HCT116 (cell line): ENCODE measurements around the gene HTRA3.

Source experiments
- CTCF ChIP-seq, 3 experiments: fragments of 200-600 bp in 1 of 3; sonication (generic) in 1 of 3; IDR thresholded peaks in 2 of 3; conservative IDR thresholded peaks in 1 of 3; 2 replicates each; pipeline ENCODE4 v1.5.1; 2012 to 2017; ENCODE audit warnings: low read depth in 2 of 3, low read length in 2 of 3, antibody characterized with exemption in 1 of 3, borderline replicate concordance in 1 of 3, control low read depth in 1 of 3, mild to moderate bottlenecking in 1 of 3, mixed read lengths in 1 of 3, mixed run types in 1 of 3, moderate library complexity in 1 of 3; ENCODE audit not compliant: insufficient read depth in 1 of 3
- TCF7L2 ChIP-seq: IDR thresholded peaks from 2 replicates; pipeline ENCODE4 v1.7.0; 2011; ENCODE audit warnings: borderline replicate concordance, inconsistent platforms; ENCODE audit not compliant: insufficient read depth, insufficient read length; ENCODE audit errors: extremely low read depth

- TF ChIP-seq TCF7L2 (no peak), CTCF (IDR thresholded peaks at IDR 0.05 in 2 of 3, conservative IDR thresholded peaks at IDR 0.05 in 1 of 3; ENCODE audit: borderline replicate concordance in 1 of 3, insufficient read depth in 1 of 3, low read depth in 2 of 3, low read length in 2 of 3) (no peak)
Observed at GRCh38 chr4:8345053-8345945, 75.7 kb downstream of the HTRA3 start.
